HFF-Myc (cell line): Measurements from ENCODE around the gene TTC7B.

Experiments
- DNase-seq: peaks from one replicate; pipeline ENCODE4 v3.0.0-alpha.2; 2011; ENCODE audit warnings: low read depth; ENCODE audit errors: extremely low read depth
- H3K4me3 ChIP-seq: replicated peaks from 2 replicates; pipeline ENCODE4 v1.5.1; 2011; ENCODE audit warnings: low read depth, mild to moderate bottlenecking, control low read depth, low read length
- TF ChIP-seq, protein P1 (sequence below): IDR thresholded peaks from 2 replicates; pipeline ENCODE4 v1.5.1; 2012; ENCODE audit warnings: mild to moderate bottlenecking, low read depth, low read length, control low read depth; ENCODE audit errors: missing control alignments

The TTC7B gene

DNA sequence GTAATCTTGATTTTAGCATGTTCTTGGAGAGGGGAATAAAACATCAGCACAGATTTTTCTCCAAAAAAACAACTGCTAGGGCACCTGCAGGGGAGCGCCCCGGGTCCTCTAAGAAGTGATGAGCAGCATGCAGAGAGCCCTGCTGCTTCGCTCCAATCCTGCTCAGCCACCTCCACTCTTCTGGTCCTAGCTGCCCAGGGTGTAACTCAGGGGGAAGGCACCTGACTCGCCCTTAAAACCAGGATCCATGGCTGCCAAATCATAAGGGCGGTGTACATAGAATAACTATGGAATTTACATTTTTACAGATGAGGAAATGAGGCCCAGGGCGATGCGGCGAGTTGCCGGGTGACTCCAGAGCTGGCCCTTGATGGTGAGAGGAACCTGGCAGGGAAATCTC, 214.7 kb downstream of the TTC7B start:
- H3K4me3 ChIP-seq = no peak overlapping the region
- TF ChIP-seq, protein P1, sequence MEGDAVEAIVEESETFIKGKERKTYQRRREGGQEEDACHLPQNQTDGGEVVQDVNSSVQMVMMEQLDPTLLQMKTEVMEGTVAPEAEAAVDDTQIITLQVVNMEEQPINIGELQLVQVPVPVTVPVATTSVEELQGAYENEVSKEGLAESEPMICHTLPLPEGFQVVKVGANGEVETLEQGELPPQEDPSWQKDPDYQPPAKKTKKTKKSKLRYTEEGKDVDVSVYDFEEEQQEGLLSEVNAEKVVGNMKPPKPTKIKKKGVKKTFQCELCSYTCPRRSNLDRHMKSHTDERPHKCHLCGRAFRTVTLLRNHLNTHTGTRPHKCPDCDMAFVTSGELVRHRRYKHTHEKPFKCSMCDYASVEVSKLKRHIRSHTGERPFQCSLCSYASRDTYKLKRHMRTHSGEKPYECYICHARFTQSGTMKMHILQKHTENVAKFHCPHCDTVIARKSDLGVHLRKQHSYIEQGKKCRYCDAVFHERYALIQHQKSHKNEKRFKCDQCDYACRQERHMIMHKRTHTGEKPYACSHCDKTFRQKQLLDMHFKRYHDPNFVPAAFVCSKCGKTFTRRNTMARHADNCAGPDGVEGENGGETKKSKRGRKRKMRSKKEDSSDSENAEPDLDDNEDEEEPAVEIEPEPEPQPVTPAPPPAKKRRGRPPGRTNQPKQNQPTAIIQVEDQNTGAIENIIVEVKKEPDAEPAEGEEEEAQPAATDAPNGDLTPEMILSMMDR = no peak
- DNase-seq = no peak

- TF ChIP-seq, protein P1 = no peak
- no peak for DNase-seq
Measured at GRCh38 chr14:90600619-90601018, 215.6 kb downstream of the TTC7B start.

GRCh38 chr14:90599748-90600507, 216.3 kb downstream of the TTC7B start:
- DNase-seq = no peak
- TF ChIP-seq, protein P1 = peak; percentile 2
- H3K4me3 ChIP-seq = no peak overlapping the region

More at GRCh38 chr14:90600619-90601018, 215.6 kb downstream of the TTC7B start:
- no peak overlapping the region for H3K4me3 ChIP-seq

- DNase-seq = no peak
- TF ChIP-seq, protein P1 = no peak
Measured at GRCh38 chr14:90599339-90599738, 216.9 kb downstream of the TTC7B start.

GRCh38 chr14:90597961-90598360, 218.3 kb downstream of the TTC7B start:
- no peak for DNase-seq
- TF ChIP-seq, protein P1 = no peak
- H3K4me3 ChIP-seq = no peak overlapping the region

More at GRCh38 chr14:90599339-90599738, 216.9 kb downstream of the TTC7B start:
- H3K4me3 ChIP-seq = no peak overlapping the region

DNA sequence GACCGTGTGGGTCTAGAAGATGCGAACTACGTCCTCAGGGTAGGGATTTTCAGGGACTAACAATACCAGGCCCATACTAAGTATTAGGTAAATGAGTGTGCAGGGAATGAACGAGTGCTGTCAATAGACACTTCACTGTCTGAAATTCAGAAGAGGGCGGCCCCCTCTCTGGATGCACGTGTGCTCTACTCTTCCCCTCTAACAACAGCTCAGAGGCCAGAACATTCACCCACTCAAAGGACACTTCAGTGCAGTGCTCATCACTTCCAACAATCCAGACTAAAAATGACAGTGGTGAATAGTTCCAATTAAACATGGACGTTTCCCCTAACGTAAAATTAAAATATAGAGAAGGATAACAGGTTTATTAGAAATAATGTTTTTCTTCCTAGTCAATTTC, 219.5 kb downstream of the TTC7B start:
- no peak overlapping the region for H3K4me3 ChIP-seq

More for the DNA sequence above, 219.5 kb downstream of the TTC7B start:
- TF ChIP-seq, protein P1 = no peak
- DNase-seq = no peak
